Astrocyte of the spinal cord (primary cell): ENCODE measurements around the gene FNIP2.
A peak's percentile ranks its signal among the peaks of the same experiment; 100 is the strongest.
"Not testable (repeated sequence)": the region's sequence is repeated elsewhere in the genome, so short reads cannot be mapped to it uniquely, and the experiment has no call there.

ENCODE experiments used
- DNase-seq: peaks from one replicate; pipeline ENCODE4 v3.0.0; 2011; ENCODE audit warnings: low read depth, low spot score
- H3K4me3 ChIP-seq: 2 replicates; pipeline ENCODE4 v1.5.1; 2011; ENCODE audit warnings: low read depth, mild to moderate bottlenecking, low read length, moderate library complexity
- CTCF ChIP-seq: IDR thresholded peaks from 2 replicates; pipeline ENCODE4 v1.5.1; 2012; ENCODE audit warnings: low read depth, mild to moderate bottlenecking, low read length, inconsistent platforms
- in situ Hi-C: cut with HindIII; loops from 2 replicates; pipeline ENCODE4 v1.10.0; 2017; ENCODE audit warnings: low sequenced_read_pairs

Gene FNIP2

GRCh38 chr4:158788516-158788915 is 19.7 kb downstream of the FNIP2 start:
- in situ Hi-C loops = no loop called here
- peak; percentile 17 for DNase-seq
- H3K4me3 ChIP-seq = no peak overlapping the region
- no peak for TF ChIP-seq CTCF

GRCh38 chr4:158789853-158790252 is 21.0 kb downstream of the FNIP2 start:
- H3K4me3 ChIP-seq = no peak overlapping the region
- in situ Hi-C loops = no loop called here

GRCh38 chr4:158793021-158793420 is 24.2 kb downstream of the FNIP2 start:
- H3K4me3 ChIP-seq = no peak overlapping the region
- no peak for TF ChIP-seq CTCF
- no peak for DNase-seq
- in situ Hi-C loops = no loop called here

More at GRCh38 chr4:158789853-158790252, 21.0 kb downstream of the FNIP2 start:
- no peak for TF ChIP-seq CTCF
- DNase-seq = no peak

- in situ Hi-C loops, DNase-seq, H3K4me3 ChIP-seq: not testable (repeated sequence)
These were observed 24.6 kb downstream of the FNIP2 start for GRCh38 chr4:158793430-158793829.

GRCh38 chr4:158796370-158797140 is 27.7 kb downstream of the FNIP2 start:
- in situ Hi-C loops = no loop called here
- TF ChIP-seq CTCF = no peak
- no peak overlapping the region for H3K4me3 ChIP-seq
- DNase-seq = peak; percentile 46

- in situ Hi-C loops = no loop called here
- DNase-seq = no peak
- no peak overlapping the region for H3K4me3 ChIP-seq
- no peak for TF ChIP-seq CTCF
These were observed 29.2 kb downstream of the FNIP2 start for GRCh38 chr4:158798062-158798461.

- no peak overlapping the region for H3K4me3 ChIP-seq
- in situ Hi-C loops = no loop called here
- no peak for TF ChIP-seq CTCF
- DNase-seq = no peak
These were observed 30.4 kb downstream of the FNIP2 start for GRCh38 chr4:158799013-158799770.
